ENCODE results near the gene PRKCZ.
"Not testable (repeated sequence)": the region's sequence is repeated elsewhere in the genome, so short reads cannot be mapped to it uniquely, and the experiment has no call there.

Gene PRKCZ

GRCh38 chr1:2137257-2138121 lies 87.3 kb downstream of the PRKCZ start:
- DNase-seq: no peak

GRCh38 chr1:2139156-2139555 lies 88.9 kb downstream of the PRKCZ start:
- DNase-seq: not testable (repeated sequence)

GRCh38 chr1:2141025-2141424 lies 90.8 kb downstream of the PRKCZ start:
- no peak for DNase-seq

GRCh38 chr1:2143814-2144500 lies 93.7 kb downstream of the PRKCZ start:
- DNase-seq: no peak

- no peak for DNase-seq
Observed at GRCh38 chr1:2144501-2145090, 94.4 kb downstream of the PRKCZ start.

GRCh38 chr1:2145946-2146835 lies 96.0 kb downstream of the PRKCZ start:
- no peak for DNase-seq

- no peak for DNase-seq
Observed at GRCh38 chr1:2146836-2147517, 96.8 kb downstream of the PRKCZ start.

GRCh38 chr1:2147869-2148268 lies 97.7 kb downstream of the PRKCZ start:
- not testable (repeated sequence) for DNase-seq

- no peak for DNase-seq
Observed at GRCh38 chr1:2148691-2149090, 98.5 kb downstream of the PRKCZ start.

- no peak for DNase-seq
Observed at GRCh38 chr1:2150801-2151200, 100.6 kb downstream of the PRKCZ start.

GRCh38 chr1:2151252-2151651 lies 101.0 kb downstream of the PRKCZ start:
- DNase-seq: no peak

GRCh38 chr1:2151911-2152310 lies 101.7 kb downstream of the PRKCZ start:
- DNase-seq: no peak

- DNase-seq: no peak
Observed at GRCh38 chr1:2152954-2153353, 102.7 kb downstream of the PRKCZ start.

- DNase-seq: no peak
Observed at GRCh38 chr1:2154022-2154421, 103.8 kb downstream of the PRKCZ start.

GRCh38 chr1:2155147-2155598 lies 105.0 kb downstream of the PRKCZ start:
- no peak for DNase-seq

GRCh38 chr1:2155788-2156187 lies 105.6 kb downstream of the PRKCZ start:
- DNase-seq: no peak

- DNase-seq: no peak
Observed at GRCh38 chr1:2156866-2157265, 106.7 kb downstream of the PRKCZ start.

- no peak for DNase-seq
Observed at GRCh38 chr1:2157856-2158255, 107.6 kb downstream of the PRKCZ start.

- no peak for DNase-seq
Observed at GRCh38 chr1:2158272-2158671, 108.1 kb downstream of the PRKCZ start.

GRCh38 chr1:2159124-2159523 lies 108.9 kb downstream of the PRKCZ start:
- no peak for DNase-seq

GRCh38 chr1:2160451-2161300 lies 110.5 kb downstream of the PRKCZ start:
- no peak for DNase-seq

All from activated gamma-delta T cell (primary cell).